Measurements from ENCODE around the gene BTBD10. TPM values are rescaled to one million over a fixed set of nuclear protein-coding genes. Genes with fewer than 3 reads are reported as not detected.

The BTBD10 gene
- total and polyA plus RNA-seq, 2 donors (not counting 1 experiment from before 2014, with no cell fraction given) = 40.2 to 83.9 TPM

- Histone ChIP-seq H2AFZ (ENCODE audit: low read length) (no peak overlapping the region), H3K36me3 (ENCODE audit: control insufficient read depth, insufficient read depth, low read length) (peaks cover 3% of the 10 kb centered on the region), H3K27ac (ENCODE audit: insufficient read depth, low read length) (no peak overlapping the region), H3K27me3 (ENCODE audit: control insufficient read depth, insufficient read depth, low read length) (no peaks in the 10 kb centered on the region), H3K9ac (ENCODE audit: insufficient read depth, low read length) (no peak overlapping the region), H3K79me2 (ENCODE audit: control insufficient read depth, insufficient read depth, low read length) (no peaks in the 10 kb centered on the region), H3K9me3 (ENCODE audit: control insufficient read depth, insufficient read depth, low read depth, low read length) (no peaks in the 10 kb centered on the region), H3K4me3 (replicated peaks in 1 of 4; ENCODE audit: control extremely low read depth in 1 of 4, insufficient read depth in 1 of 4, low read depth in 3 of 4, low read length in 4 of 4) (no peak overlapping the region), H3K4me2 (ENCODE audit: extremely low read depth, insufficient read depth, low read length) (no peak overlapping the region), H4K20me1 (ENCODE audit: control insufficient read depth, extremely low read depth, insufficient read depth, low read length) (no peaks in the 10 kb centered on the region), H3K4me1 (ENCODE audit: control insufficient read depth, extremely low read depth, insufficient read depth, low read length) (no peaks in the 10 kb centered on the region)
- DNase-seq (ENCODE audit: low read depth in 2 of 2) = no peak
- TF ChIP-seq CTCF (conservative IDR thresholded peaks at IDR 0.05 in 1 of 2, IDR thresholded peaks at IDR 0.05 in 1 of 2; ENCODE audit: low read depth in 1 of 2, low read length in 2 of 2) = no peak
- no peak for TF ChIP-seq EZH2 (IDR thresholded peaks at IDR 0.05; ENCODE audit: low read length, missing control alignments)
Measured at GRCh38 chr11:13375798-13376197, 87.2 kb downstream of the BTBD10 start.

GRCh38 chr11:13373216-13373615 is 89.8 kb downstream of the BTBD10 start:
- no peak overlapping the region for H3K4me3 ChIP-seq (replicated peaks in 1 of 4; ENCODE audit: control extremely low read depth in 1 of 4, insufficient read depth in 1 of 4, low read depth in 3 of 4, low read length in 4 of 4)
- H3K79me2 ChIP-seq (ENCODE audit: control insufficient read depth, insufficient read depth, low read length) = no peaks in the 10 kb centered on the region
- H2AFZ ChIP-seq (ENCODE audit: low read length) = no peak overlapping the region
- no peaks in the 10 kb centered on the region for H3K9me3 ChIP-seq (ENCODE audit: control insufficient read depth, insufficient read depth, low read depth, low read length)
- H3K36me3 ChIP-seq (ENCODE audit: control insufficient read depth, insufficient read depth, low read length) = no peaks in the 10 kb centered on the region
- H4K20me1 ChIP-seq (ENCODE audit: control insufficient read depth, extremely low read depth, insufficient read depth, low read length) = no peaks in the 10 kb centered on the region
- H3K27ac ChIP-seq (ENCODE audit: insufficient read depth, low read length) = no peak overlapping the region
- H3K4me1 ChIP-seq (ENCODE audit: control insufficient read depth, extremely low read depth, insufficient read depth, low read length) = no peaks in the 10 kb centered on the region
- H3K9ac ChIP-seq (ENCODE audit: insufficient read depth, low read length) = no peak overlapping the region
- TF ChIP-seq EZH2 (IDR thresholded peaks at IDR 0.05; ENCODE audit: low read length, missing control alignments) (no peak), CTCF (conservative IDR thresholded peaks at IDR 0.05 in 1 of 2, IDR thresholded peaks at IDR 0.05 in 1 of 2; ENCODE audit: low read depth in 1 of 2, low read length in 2 of 2) (no peak)
- H3K4me2 ChIP-seq (ENCODE audit: extremely low read depth, insufficient read depth, low read length) = no peak overlapping the region
- no peak for DNase-seq (ENCODE audit: low read depth in 2 of 2)
- no peaks in the 10 kb centered on the region for H3K27me3 ChIP-seq (ENCODE audit: control insufficient read depth, insufficient read depth, low read length)

- Histone ChIP-seq H3K27me3 (ENCODE audit: control insufficient read depth, insufficient read depth, low read length) (no peaks in the 10 kb centered on the region), H3K4me3 (replicated peaks in 1 of 4; ENCODE audit: control extremely low read depth in 1 of 4, insufficient read depth in 1 of 4, low read depth in 3 of 4, low read length in 4 of 4) (no peak overlapping the region), H3K36me3 (ENCODE audit: control insufficient read depth, insufficient read depth, low read length) (no peaks in the 10 kb centered on the region), H3K27ac (ENCODE audit: insufficient read depth, low read length) (no peak overlapping the region), H3K4me1 (ENCODE audit: control insufficient read depth, extremely low read depth, insufficient read depth, low read length) (peaks cover 2% of the 10 kb centered on the region), H3K9ac (ENCODE audit: insufficient read depth, low read length) (no peak overlapping the region), H2AFZ (ENCODE audit: low read length) (no peak overlapping the region), H3K4me2 (ENCODE audit: extremely low read depth, insufficient read depth, low read length) (no peak overlapping the region), H3K79me2 (ENCODE audit: control insufficient read depth, insufficient read depth, low read length) (no peaks in the 10 kb centered on the region), H3K9me3 (ENCODE audit: control insufficient read depth, insufficient read depth, low read depth, low read length) (no peaks in the 10 kb centered on the region), H4K20me1 (ENCODE audit: control insufficient read depth, extremely low read depth, insufficient read depth, low read length) (no peaks in the 10 kb centered on the region)
- TF ChIP-seq CTCF (conservative IDR thresholded peaks at IDR 0.05 in 1 of 2, IDR thresholded peaks at IDR 0.05 in 1 of 2; ENCODE audit: low read depth in 1 of 2, low read length in 2 of 2) = no peak
- TF ChIP-seq EZH2 (IDR thresholded peaks at IDR 0.05; ENCODE audit: low read length, missing control alignments) = no peak
- peak in 1 of 2 donors; percentile 76 for DNase-seq (ENCODE audit: low read depth in 2 of 2)
Measured at GRCh38 chr11:13368041-13368446, 95.0 kb downstream of the BTBD10 start.
